Cardiac fibroblast (primary cell): ENCODE results near the gene FAM216B.

Experiments
- DNase-seq, 2 donors: peaks; one replicate each; pipeline versions ENCODE4 v3.0.0 to v3.0.0-alpha.2; 2010; ENCODE audit warnings: low read depth in 2 of 2
- H3K4me3 ChIP-seq, 2 donors: replicated peaks in 1 of 2; 1 replicate in 1 of 2; 2 replicates in 1 of 2; pipeline ENCODE4 v1.5.1; 2011; ENCODE audit warnings: low read depth in 2 of 2, low read length in 2 of 2, mild to moderate bottlenecking in 2 of 2, moderate library complexity in 1 of 2
- CTCF ChIP-seq: IDR thresholded peaks from one replicate; pipeline ENCODE4 v1.5.1; 2011; ENCODE audit warnings: low read depth, mild to moderate bottlenecking, low read length, inconsistent platforms

FAM216B gene

GRCh38 chr13:42834946-42835345 lies 53.6 kb downstream of the FAM216B start:
- DNase-seq = no peak
- TF ChIP-seq CTCF = no peak
- no peak overlapping the region for H3K4me3 ChIP-seq

- H3K4me3 ChIP-seq = no peak overlapping the region
- TF ChIP-seq CTCF = peak; percentile 62
- peak; percentile 82 to 84 for DNase-seq
Measured at GRCh38 chr13:42836930-42837690, 55.7 kb downstream of the FAM216B start.
